HUES48 (cell line): ENCODE measurements around the gene VAT1.
A peak's percentile ranks its signal among the peaks of the same experiment; 100 is the strongest.

Experiments
- H3K27ac ChIP-seq: one replicate; pipeline ENCODE4 v1.7.0; 2013; ENCODE audit warnings: low read depth, low read length, inconsistent platforms
- H3K27me3 ChIP-seq: 2 replicates; pipeline ENCODE4 v1.6.1; 2013; ENCODE audit warnings: mild to moderate bottlenecking, low read length; ENCODE audit not compliant: control insufficient read depth, insufficient read depth
- H3K36me3 ChIP-seq: 2 replicates; pipeline ENCODE4 v1.6.1; 2013; ENCODE audit warnings: low read length; ENCODE audit not compliant: control insufficient read depth, insufficient read depth
- H3K4me1 ChIP-seq: 2 replicates; pipeline ENCODE4 v1.6.1; 2013; ENCODE audit warnings: mild to moderate bottlenecking, low read length; ENCODE audit not compliant: control insufficient read depth, insufficient read depth
- H3K4me3 ChIP-seq: 2 replicates; pipeline ENCODE4 v1.5.1; 2013; ENCODE audit warnings: mild to moderate bottlenecking, low read depth, low read length
- H3K9ac ChIP-seq: 2 replicates; pipeline ENCODE4 v1.6.1; 2013; ENCODE audit warnings: mild to moderate bottlenecking, low read depth, low read length, moderate library complexity
- H3K9me3 ChIP-seq: 2 replicates; pipeline ENCODE4 v1.6.1; 2013; ENCODE audit warnings: low read length; ENCODE audit not compliant: control insufficient read depth, insufficient read depth

Gene VAT1

DNA sequence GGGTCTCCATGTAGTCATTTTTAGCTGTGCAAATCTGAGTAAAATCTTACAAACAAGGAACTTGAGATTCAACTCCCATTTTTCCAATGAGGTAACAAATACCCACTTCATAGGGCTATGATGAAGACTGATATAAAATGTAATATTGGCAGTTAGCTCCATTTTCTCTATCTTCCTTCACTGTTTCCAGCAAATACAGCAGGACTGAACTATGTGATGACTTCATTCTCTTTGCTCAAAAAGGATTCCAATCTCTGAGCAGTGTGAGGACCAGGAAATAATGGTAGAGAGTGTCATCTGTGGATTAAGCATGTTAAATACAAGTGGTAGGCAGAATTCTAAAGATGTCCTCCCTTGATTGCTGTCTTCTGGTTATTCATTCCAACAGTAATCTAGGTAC is 21.1 kb upstream of the VAT1 start:
- Histone ChIP-seq H3K27ac (peak overlapping the region; percentile 87), H3K4me3 (no peak overlapping the region), H3K4me1 (peaks cover 38% of the 10 kb centered on the region), H3K9ac (no peak overlapping the region), H3K9me3 (no peaks in the 10 kb centered on the region), H3K27me3 (no peaks in the 10 kb centered on the region), H3K36me3 (peaks cover 30% of the 10 kb centered on the region)

GRCh38 chr17:43042025-43042628 is 19.9 kb upstream of the VAT1 start:
- Histone ChIP-seq H3K27me3 (no peaks in the 10 kb centered on the region), H3K9ac (peak overlapping the region; percentile 17; the same call in 1 of the 2 replicates), H3K36me3 (peaks cover 25% of the 10 kb centered on the region), H3K27ac (peak overlapping the region; percentile 87), H3K4me3 (no peak overlapping the region), H3K9me3 (no peaks in the 10 kb centered on the region), H3K4me1 (peaks cover 38% of the 10 kb centered on the region)

DNA sequence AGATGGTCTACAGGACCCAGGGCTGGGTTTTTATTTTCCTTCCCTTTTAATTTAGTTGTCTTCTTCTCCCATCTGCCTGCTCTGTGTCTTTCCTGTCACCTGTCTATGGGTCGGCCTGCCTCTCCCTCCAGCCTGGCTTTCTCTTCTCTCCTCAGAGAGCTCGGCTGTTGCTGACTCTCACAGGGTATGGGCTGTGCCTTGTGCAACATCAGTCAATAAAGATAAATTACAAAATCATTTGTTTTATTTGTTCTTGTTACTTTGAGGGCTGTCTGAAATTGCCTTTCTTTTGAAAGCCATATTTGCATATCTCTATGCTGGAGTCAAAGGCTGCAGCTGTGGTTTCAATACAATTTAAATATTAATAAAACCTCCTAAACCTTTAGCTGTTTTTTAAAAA is 18.5 kb upstream of the VAT1 start:
- Histone ChIP-seq H3K36me3 (peaks cover 19% of the 10 kb centered on the region; the same call in 1 of the 2 replicates), H3K9me3 (no peaks in the 10 kb centered on the region), H3K4me1 (peaks cover 51% of the 10 kb centered on the region), H3K9ac (no peak overlapping the region), H3K27ac (peak overlapping the region; percentile 79), H3K4me3 (no peak overlapping the region), H3K27me3 (no peaks in the 10 kb centered on the region)

- Histone ChIP-seq H3K36me3 (peaks cover 10% of the 10 kb centered on the region; the same call in 1 of the 2 replicates), H3K27me3 (no peaks in the 10 kb centered on the region), H3K4me3 (no peak overlapping the region), H3K4me1 (peaks cover 61% of the 10 kb centered on the region), H3K9ac (no peak overlapping the region), H3K27ac (no peak overlapping the region), H3K9me3 (no peaks in the 10 kb centered on the region)
Measured at GRCh38 chr17:43039646-43040045, 17.5 kb upstream of the VAT1 start.

DNA sequence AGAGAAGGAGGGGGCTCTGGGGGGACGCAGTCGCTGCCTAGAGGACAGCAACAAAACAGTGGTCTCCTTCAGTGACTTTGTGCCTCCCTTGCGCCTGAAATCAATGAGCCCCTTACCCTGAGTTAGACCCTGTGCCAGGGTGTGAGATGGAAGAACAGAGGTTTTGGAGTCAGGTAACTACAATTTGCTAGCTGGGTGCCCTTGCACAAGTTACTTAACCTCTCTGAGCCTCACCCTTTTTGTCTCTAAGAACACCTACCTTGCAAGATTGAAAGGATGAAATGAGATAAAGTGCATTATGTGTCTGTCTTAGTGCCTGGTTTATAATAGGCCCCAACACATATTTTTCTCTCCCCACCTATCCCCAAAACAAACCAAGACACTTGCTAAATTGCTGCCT is 12.7 kb upstream of the VAT1 start:
- peak overlapping the region; percentile 81 for H3K27ac ChIP-seq
- no peaks in the 10 kb centered on the region for H3K36me3 ChIP-seq
- H3K27me3 ChIP-seq = no peaks in the 10 kb centered on the region
- H3K4me3 ChIP-seq = peak overlapping the region; percentile 25; the same call in 1 of the 2 replicates
- no peak overlapping the region for H3K9ac ChIP-seq
- H3K4me1 ChIP-seq = peaks cover 48% of the 10 kb centered on the region
- no peaks in the 10 kb centered on the region for H3K9me3 ChIP-seq

- peak overlapping the region; percentile 81 for H3K27ac ChIP-seq
- peaks cover 1% of the 10 kb centered on the region for H3K36me3 ChIP-seq
- peak overlapping the region; percentile 25; the same call in 1 of the 2 replicates for H3K4me3 ChIP-seq
- H3K9me3 ChIP-seq = no peaks in the 10 kb centered on the region
- H3K9ac ChIP-seq = no peak overlapping the region; the same call in 1 of the 2 replicates
- H3K27me3 ChIP-seq = no peaks in the 10 kb centered on the region
- H3K4me1 ChIP-seq = peaks cover 45% of the 10 kb centered on the region
Measured at GRCh38 chr17:43033948-43034881, 12.0 kb upstream of the VAT1 start.

DNA sequence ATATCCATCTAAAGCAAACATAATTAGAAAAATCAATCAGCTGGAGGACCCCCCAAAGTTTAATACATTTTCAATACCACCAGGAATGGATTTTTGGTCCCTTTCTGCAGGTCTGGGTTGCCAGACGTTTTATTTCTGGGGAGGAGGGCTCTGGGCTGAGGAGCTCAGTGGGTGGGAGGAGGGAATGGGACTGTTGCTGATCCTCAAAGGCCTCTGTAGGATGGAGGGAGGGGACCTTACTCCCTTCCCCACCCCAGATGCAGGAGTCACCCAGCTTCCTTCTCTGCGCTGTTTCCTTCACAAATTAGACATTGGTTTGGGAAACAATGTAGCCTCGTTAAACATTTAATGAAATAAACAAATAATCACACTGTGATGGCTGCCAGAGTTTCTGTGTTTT is 9.5 kb upstream of the VAT1 start:
- H3K9ac ChIP-seq = no peak overlapping the region
- peaks cover 24% of the 10 kb centered on the region for H3K36me3 ChIP-seq
- H3K4me1 ChIP-seq = peaks cover 57% of the 10 kb centered on the region
- H3K9me3 ChIP-seq = no peaks in the 10 kb centered on the region
- no peaks in the 10 kb centered on the region for H3K27me3 ChIP-seq
- H3K4me3 ChIP-seq = no peak overlapping the region
- no peak overlapping the region for H3K27ac ChIP-seq

GRCh38 chr17:43030137-43030767 is 8.1 kb upstream of the VAT1 start:
- Histone ChIP-seq H3K9ac (no peak overlapping the region), H3K27me3 (no peaks in the 10 kb centered on the region), H3K36me3 (peaks cover 24% of the 10 kb centered on the region), H3K27ac (no peak overlapping the region), H3K4me1 (peaks cover 47% of the 10 kb centered on the region), H3K4me3 (no peak overlapping the region), H3K9me3 (no peaks in the 10 kb centered on the region)

GRCh38 chr17:43028221-43028861 is 6.2 kb upstream of the VAT1 start:
- Histone ChIP-seq H3K4me3 (no peak overlapping the region), H3K4me1 (peaks cover 28% of the 10 kb centered on the region), H3K27me3 (no peaks in the 10 kb centered on the region), H3K9me3 (no peaks in the 10 kb centered on the region), H3K9ac (no peak overlapping the region), H3K27ac (peak overlapping the region; percentile 70), H3K36me3 (peaks cover 24% of the 10 kb centered on the region)

GRCh38 chr17:43027091-43028032 is 5.2 kb upstream of the VAT1 start:
- no peak overlapping the region for H3K9ac ChIP-seq
- peaks cover 28% of the 10 kb centered on the region for H3K4me1 ChIP-seq
- H3K27ac ChIP-seq = peak overlapping the region; percentile 70
- no peaks in the 10 kb centered on the region for H3K9me3 ChIP-seq
- no peaks in the 10 kb centered on the region for H3K27me3 ChIP-seq
- peaks cover 24% of the 10 kb centered on the region for H3K36me3 ChIP-seq
- peak overlapping the region; percentile 18 for H3K4me3 ChIP-seq
